ENCODE data around the gene TSR3. TPM values are rescaled to one million over a fixed set of nuclear protein-coding genes. Genes with fewer than 3 reads are reported as not detected.

Gene TSR3
- total RNA-seq, 1 experiment from 2014 or later, result 58.8 TPM

GRCh38 chr16:1387331-1387730, 35.7 kb upstream of the TSR3 start:
- peaks cover 4 to 14% (median 12%) of the 10 kb centered on the region in 3 experiments; a peak in 5 of 7 replicates for H3K36me3 Mint-ChIP-seq (ENCODE audit: insufficient read depth in 1 of 3, low read depth in 3 of 3)
- Histone ChIP-seq H2BK20ac (ENCODE audit: low read depth, low read length, poor library complexity, severe bottlenecking) (no peak overlapping the region), H4K91ac (ENCODE audit: insufficient read length, low read depth, low read length) (no peak overlapping the region), H4K20me1 (ENCODE audit: control insufficient read depth, insufficient read depth, insufficient read length) (no peaks in the 10 kb centered on the region), H3K14ac (ENCODE audit: insufficient read depth, low read length) (no peak overlapping the region; the same call in 1 of the 2 replicates), H3K27ac (ENCODE audit: insufficient read length, low read depth, low read length) (no peak overlapping the region), H4K5ac (ENCODE audit: insufficient read length, low read depth, low read length) (no peak overlapping the region), H3K79me2 (ENCODE audit: insufficient read depth, low read length) (no peaks in the 10 kb centered on the region), H3K18ac (ENCODE audit: insufficient read length, low read depth, low read length) (no peak overlapping the region), H3T11ph (ENCODE audit: low read length) (no peak overlapping the region), H2BK15ac (ENCODE audit: low read depth, low read length) (no peak overlapping the region), H2AFZ (ENCODE audit: low read length) (no peak overlapping the region), H3K9me3 (ENCODE audit: control insufficient read depth, low read depth, low read length) (no peaks in the 10 kb centered on the region), H3K23ac (ENCODE audit: insufficient read length, low read depth, low read length) (no peak overlapping the region), H2BK120ac (ENCODE audit: low read depth, low read length, poor library complexity, severe bottlenecking) (no peak overlapping the region), H3K27me3 (ENCODE audit: insufficient read depth, low read length) (no peaks in the 10 kb centered on the region), H3K23me2 (ENCODE audit: insufficient read length, low read depth, low read length, poor library complexity, severe bottlenecking) (no peaks in the 10 kb centered on the region), H3K9ac (ENCODE audit: extremely low read depth, insufficient read length, low read length) (no peak overlapping the region), H3K4ac (ENCODE audit: low read depth, low read length) (no peak overlapping the region), H3K79me1 (ENCODE audit: insufficient read depth, low read depth, low read length, poor library complexity, severe bottlenecking) (no peaks in the 10 kb centered on the region), H2AK5ac (ENCODE audit: insufficient read length, low read length) (no peak overlapping the region), H3K56ac (ENCODE audit: insufficient read length, low read depth, low read length) (no peak overlapping the region), H4K8ac (replicated peaks; ENCODE audit: insufficient read length, low read depth, low read length) (no peak overlapping the region), H2BK12ac (ENCODE audit: insufficient read length, low read depth, low read length) (no peak overlapping the region), H3K4me2 (ENCODE audit: insufficient read depth, insufficient read length, low read length) (no peak overlapping the region), H3K4me1 (ENCODE audit: insufficient read depth, low read length) (no peaks in the 10 kb centered on the region), H2BK5ac (ENCODE audit: insufficient read length, low read length) (no peak overlapping the region)
- H3K27ac Mint-ChIP-seq, result no peak overlapping the region; a peak in 1 of 7 replicates
- no peak for TF ChIP-seq CTCF (conservative IDR thresholded peaks at IDR 0.05)
- H3K4me3 Mint-ChIP-seq, result no peak overlapping the region
- no peaks in the 10 kb centered on the region for H3K4me1 Mint-ChIP-seq
- H3K27me3 Mint-ChIP-seq (ENCODE audit: low read depth), result no peaks in the 10 kb centered on the region
- DNase-seq, result no peak
- no CpG with 5 or more reads among the region's 16 CpGs for WGBS (ENCODE audit: extremely low coverage, insufficient read length, low lambda C conversion rate)
- H3K9me3 Mint-ChIP-seq, result no peaks in the 10 kb centered on the region
